GM18520 (cell line): ENCODE data around the gene ZNF132.
A peak's percentile ranks its signal among the peaks of the same experiment; 100 is the strongest.
"Not testable (repeated sequence)": the region's sequence is repeated elsewhere in the genome, so short reads cannot be mapped to it uniquely, and the experiment has no call there.

ENCODE experiments used
- ATAC-seq: cut with Tn5 transposase; IDR thresholded peaks from one replicate; pipeline ENCODE4 v1.9.1; 2021; ENCODE audit not compliant: unreplicated experiment

ZNF132 gene

GRCh38 chr19:58439576-58440554 lies at the start of gene ZNF132:
TSS of gene ZNF132 (minus strand) at chr19:58440153. CDS start at chr19:58439821, 332 bp downstream.
- ATAC-seq, result peak; percentile 99

- not testable (repeated sequence) for ATAC-seq
These were observed 44.4 kb upstream of the ZNF132 start for GRCh38 chr19:58484349-58484748.

GRCh38 chr19:58483776-58484175 lies 43.8 kb upstream of the ZNF132 start:
- no peak for ATAC-seq

- no peak for ATAC-seq
These were observed 42.4 kb upstream of the ZNF132 start for GRCh38 chr19:58482372-58482771.

GRCh38 chr19:58480831-58481230 lies 40.9 kb upstream of the ZNF132 start:
- no peak for ATAC-seq

GRCh38 chr19:58480481-58480830 lies 40.5 kb upstream of the ZNF132 start:
- ATAC-seq, result no peak

- no peak for ATAC-seq
These were observed 40.0 kb upstream of the ZNF132 start for GRCh38 chr19:58479736-58480480.

- no peak for ATAC-seq
These were observed 39.4 kb upstream of the ZNF132 start for GRCh38 chr19:58479303-58479702.

GRCh38 chr19:58477871-58478270 lies 37.9 kb upstream of the ZNF132 start:
- no peak for ATAC-seq

GRCh38 chr19:58477130-58477529 lies 37.2 kb upstream of the ZNF132 start:
- ATAC-seq, result no peak

- ATAC-seq, result no peak
These were observed 36.6 kb upstream of the ZNF132 start for GRCh38 chr19:58476498-58477015.

- ATAC-seq, result peak; percentile 83
These were observed 36.0 kb upstream of the ZNF132 start, which contains the start of gene ZNF446 for GRCh38 chr19:58475714-58476497. TSS of gene ZNF446 (plus strand) at chr19:58476352. CDS start at chr19:58477219, 867 bp downstream.

GRCh38 chr19:58474997-58475713 lies 35.2 kb upstream of the ZNF132 start:
- peak; percentile 2 for ATAC-seq

GRCh38 chr19:58474291-58474996 lies 34.5 kb upstream of the ZNF132 start:
- ATAC-seq, result no peak

- ATAC-seq, result no peak
These were observed 33.8 kb upstream of the ZNF132 start for GRCh38 chr19:58473775-58474174.

GRCh38 chr19:58471736-58472135 lies 31.8 kb upstream of the ZNF132 start:
- no peak for ATAC-seq

- ATAC-seq, result not testable (repeated sequence)
These were observed 31.0 kb upstream of the ZNF132 start for GRCh38 chr19:58470837-58471543.

- ATAC-seq, result no peak
These were observed 29.5 kb upstream of the ZNF132 start for GRCh38 chr19:58469241-58470013.
